Measurements from ENCODE around the gene CDKN2AIP.

CDKN2AIP gene

DNA sequence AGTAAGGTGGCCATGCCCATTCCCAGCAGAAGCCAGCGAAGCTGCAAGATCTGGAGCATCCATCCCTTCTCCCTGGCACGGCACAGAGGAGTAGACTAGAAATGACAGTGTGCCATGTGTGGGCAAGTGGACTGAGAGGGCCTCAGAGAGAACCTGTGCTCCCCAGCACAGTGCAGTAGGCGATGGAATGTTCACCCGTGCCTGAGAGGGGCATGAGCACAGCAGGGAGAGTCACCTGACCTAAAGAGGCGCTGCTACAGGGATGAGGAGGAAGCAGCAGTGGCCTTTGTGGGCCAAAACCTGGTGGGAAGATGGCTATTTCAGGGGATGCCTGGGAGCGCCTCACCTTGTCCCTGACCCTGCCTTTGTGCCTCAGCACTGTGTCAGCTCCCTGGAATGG lies 8.0 kb upstream of the CDKN2AIP start:
- DNase-seq (ENCODE audit: insufficient read length, low spot score) (no peak), FAIRE-seq (no peak)
- TF ChIP-seq, protein P1, sequence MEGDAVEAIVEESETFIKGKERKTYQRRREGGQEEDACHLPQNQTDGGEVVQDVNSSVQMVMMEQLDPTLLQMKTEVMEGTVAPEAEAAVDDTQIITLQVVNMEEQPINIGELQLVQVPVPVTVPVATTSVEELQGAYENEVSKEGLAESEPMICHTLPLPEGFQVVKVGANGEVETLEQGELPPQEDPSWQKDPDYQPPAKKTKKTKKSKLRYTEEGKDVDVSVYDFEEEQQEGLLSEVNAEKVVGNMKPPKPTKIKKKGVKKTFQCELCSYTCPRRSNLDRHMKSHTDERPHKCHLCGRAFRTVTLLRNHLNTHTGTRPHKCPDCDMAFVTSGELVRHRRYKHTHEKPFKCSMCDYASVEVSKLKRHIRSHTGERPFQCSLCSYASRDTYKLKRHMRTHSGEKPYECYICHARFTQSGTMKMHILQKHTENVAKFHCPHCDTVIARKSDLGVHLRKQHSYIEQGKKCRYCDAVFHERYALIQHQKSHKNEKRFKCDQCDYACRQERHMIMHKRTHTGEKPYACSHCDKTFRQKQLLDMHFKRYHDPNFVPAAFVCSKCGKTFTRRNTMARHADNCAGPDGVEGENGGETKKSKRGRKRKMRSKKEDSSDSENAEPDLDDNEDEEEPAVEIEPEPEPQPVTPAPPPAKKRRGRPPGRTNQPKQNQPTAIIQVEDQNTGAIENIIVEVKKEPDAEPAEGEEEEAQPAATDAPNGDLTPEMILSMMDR (IDR thresholded peaks at IDR 0.05; ENCODE audit: insufficient read depth, missing control alignments): no peak

DNA sequence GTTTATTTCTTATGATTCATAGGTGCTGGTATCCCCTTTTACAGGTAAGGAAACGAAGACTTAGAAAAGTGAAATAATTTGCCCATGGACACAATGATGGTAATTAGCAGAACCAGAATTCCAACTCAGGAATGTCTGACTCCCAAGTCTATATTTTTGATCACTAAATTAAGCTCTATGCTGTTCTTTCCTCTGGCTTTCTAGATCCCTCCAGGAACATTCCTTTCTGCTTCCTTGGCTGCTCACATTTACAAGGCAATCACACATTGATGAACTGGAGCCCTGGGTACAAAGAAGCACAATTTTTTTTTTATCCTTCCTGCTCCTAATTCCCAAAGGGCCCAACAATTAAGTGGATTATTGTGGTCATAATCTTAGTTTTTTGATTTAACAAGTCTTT lies 7.0 kb upstream of the CDKN2AIP start:
- DNase-seq (ENCODE audit: insufficient read length, low spot score) (no peak), FAIRE-seq (no peak)
- TF ChIP-seq, protein P1 (IDR thresholded peaks at IDR 0.05; ENCODE audit: insufficient read depth, missing control alignments): no peak

DNA sequence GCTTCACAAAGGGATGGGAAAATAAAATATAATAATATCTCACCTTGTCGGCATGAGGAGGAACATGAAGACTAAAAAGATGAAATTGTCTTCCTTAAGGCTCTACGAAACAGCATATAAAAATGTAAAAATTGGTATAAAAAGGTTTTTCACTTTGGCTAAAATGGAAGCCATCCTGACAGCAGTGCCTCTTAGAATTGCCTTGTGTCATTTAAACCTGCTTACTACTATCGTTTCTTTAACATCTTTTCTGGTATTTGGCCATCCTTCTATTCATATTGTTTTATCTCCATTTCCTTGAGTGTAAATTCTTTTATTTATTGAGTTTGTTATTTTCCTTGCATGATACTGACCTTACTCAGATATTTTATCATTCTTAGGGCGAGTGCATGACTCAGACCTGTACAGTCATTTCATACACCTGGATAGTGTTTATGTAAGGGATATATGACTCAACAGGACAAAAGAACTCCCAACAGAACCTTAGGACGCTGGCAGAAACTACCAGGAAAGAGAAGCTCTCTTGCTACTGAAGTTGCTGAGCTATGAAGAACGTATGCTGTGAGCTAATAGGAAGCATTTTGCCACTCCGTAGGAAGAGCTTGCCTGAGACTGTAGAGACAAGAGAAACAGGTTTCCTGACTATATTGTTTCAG lies 5.8 kb upstream of the CDKN2AIP start:
- DNase-seq (ENCODE audit: insufficient read length, low spot score) (no peak), FAIRE-seq (no peak)
- TF ChIP-seq, protein P1 (IDR thresholded peaks at IDR 0.05; ENCODE audit: insufficient read depth, missing control alignments): no peak

DNA sequence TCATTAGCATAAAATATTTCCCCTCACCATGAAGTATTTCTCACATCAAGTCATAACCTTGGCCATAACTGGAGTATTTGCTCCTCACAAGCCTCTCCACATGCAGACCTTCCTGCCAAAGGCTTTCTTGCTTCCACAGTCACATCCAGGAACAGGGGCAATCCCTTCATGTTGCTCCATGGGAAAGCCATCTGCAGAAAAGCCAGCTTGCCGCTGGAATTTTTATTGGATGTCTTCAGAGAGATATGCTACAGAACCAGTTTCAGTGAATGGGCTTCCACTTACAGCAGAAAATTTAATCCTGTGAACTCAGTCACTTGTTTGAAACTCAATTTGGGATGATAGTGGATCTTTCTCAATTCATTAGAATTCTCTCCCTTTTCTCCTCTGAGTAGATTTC lies 3.2 kb upstream of the CDKN2AIP start:
- FAIRE-seq (no peak), DNase-seq (ENCODE audit: insufficient read length, low spot score) (no peak)
- TF ChIP-seq, protein P1 (IDR thresholded peaks at IDR 0.05; ENCODE audit: insufficient read depth, missing control alignments): no peak

DNA sequence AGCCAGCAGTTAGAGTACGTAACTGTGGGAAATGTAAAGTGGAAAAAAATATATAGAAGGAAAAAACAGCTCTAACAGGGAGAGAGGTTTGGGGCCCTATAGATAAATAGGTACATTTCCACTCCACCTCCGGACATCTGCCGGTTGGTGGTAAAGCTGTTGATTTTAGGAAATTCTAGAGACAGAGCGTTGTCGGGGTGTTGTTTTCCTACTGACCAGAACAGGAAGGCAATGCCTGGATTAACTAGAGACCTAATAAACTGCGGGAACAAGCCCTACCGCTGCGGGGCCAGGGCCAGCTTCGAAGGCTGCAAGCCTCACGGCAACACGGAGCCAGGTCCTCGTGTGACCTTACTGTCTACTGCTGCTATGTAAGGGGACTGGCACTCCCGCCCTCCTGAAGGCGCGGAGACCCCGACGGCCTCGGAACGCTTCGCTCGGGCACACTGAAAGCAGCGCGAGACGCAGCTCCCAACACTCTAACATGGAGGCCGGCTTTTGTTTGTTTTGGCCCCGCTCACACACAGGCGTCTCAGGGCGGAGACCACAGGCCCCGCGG lies 702 bp upstream of the CDKN2AIP start:
- TF ChIP-seq, protein P1 (IDR thresholded peaks at IDR 0.05; ENCODE audit: insufficient read depth, missing control alignments): no peak
- DNase-seq (ENCODE audit: insufficient read length, low spot score) (no peak), FAIRE-seq (no peak)

DNA sequence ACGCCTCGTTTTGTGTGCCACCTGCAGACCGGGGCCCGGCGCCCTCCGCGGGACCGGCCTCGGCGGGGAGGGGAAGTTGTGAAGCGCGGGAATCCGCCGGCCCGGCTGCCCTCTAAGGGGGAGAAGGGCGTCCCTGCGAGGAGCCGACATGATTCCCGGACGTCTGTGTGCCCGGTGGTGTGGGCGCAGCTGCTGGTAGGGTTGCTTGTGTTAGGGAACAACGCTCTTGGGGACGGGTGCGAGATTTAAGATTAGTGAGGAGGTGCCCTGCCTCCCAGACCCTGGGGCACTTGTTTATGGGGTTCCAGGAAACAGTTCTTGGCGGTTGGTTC lies 627 bp downstream of the CDKN2AIP start:
- no peak for FAIRE-seq
- TF ChIP-seq, protein P1 (IDR thresholded peaks at IDR 0.05; ENCODE audit: insufficient read depth, missing control alignments): no peak
- DNase-seq (ENCODE audit: insufficient read length, low spot score): no peak

DNA sequence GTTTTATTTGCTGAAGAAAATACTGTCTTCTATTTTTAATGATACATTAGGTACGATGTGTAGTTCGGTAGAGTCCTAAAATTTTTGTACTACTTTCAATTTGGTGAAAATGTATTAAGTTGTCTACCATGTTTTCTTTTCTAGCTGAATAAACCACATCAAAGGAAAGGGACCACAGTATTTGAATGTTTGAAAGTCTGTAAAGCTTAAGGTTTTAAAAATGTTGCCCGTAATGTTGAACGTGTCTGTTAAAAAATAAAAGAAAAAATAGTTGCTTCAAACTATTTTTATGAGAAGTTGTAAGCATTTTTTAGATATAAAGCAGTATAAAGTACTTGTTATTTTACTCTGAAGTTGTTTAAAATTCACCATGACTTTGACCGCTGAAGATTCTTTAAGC lies 3.2 kb downstream of the CDKN2AIP start:
- no peak for FAIRE-seq
- TF ChIP-seq, protein P1 (IDR thresholded peaks at IDR 0.05; ENCODE audit: insufficient read depth, missing control alignments): no peak
- DNase-seq (ENCODE audit: insufficient read length, low spot score): no peak

All from D721Med (cell line).